Measurements from ENCODE around the gene CUBN. TPM values are rescaled to one million over a fixed set of nuclear protein-coding genes. Genes with fewer than 3 reads are reported as not detected.

CUBN gene
- total RNA-seq, 1 experiment from 2014 or later = 1.3 TPM

DNA sequence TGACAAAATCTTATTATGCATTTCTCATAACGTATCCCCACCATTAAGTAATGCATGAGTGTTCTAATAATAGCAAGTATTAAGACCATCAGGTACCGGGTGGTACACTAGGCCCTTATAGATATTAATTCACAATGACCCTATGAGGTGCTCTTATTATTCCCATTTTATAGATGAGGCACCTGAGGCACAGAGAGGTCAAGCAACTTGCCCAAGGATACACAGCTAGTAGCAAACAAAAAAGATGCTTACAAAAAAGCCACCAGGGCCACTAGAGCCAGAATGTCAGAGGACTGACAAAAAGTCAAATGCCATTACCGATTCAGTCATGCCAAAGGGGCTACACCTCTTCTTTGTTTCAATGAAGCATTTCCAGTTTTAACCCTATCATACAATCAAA is 318.3 kb downstream of the CUBN start:
- TF ChIP-seq TCF7L2 (IDR thresholded peaks at IDR 0.05; ENCODE audit: low read depth, low read length) (no peak), POLR2AphosphoS5 (IDR thresholded peaks at IDR 0.05; ENCODE audit: low read depth, low read length) (no peak), SIN3A (IDR thresholded peaks at IDR 0.05; ENCODE audit: borderline replicate concordance, insufficient read depth, low read depth, low read length) (no peak)
- TF ChIP-seq, protein P1, sequence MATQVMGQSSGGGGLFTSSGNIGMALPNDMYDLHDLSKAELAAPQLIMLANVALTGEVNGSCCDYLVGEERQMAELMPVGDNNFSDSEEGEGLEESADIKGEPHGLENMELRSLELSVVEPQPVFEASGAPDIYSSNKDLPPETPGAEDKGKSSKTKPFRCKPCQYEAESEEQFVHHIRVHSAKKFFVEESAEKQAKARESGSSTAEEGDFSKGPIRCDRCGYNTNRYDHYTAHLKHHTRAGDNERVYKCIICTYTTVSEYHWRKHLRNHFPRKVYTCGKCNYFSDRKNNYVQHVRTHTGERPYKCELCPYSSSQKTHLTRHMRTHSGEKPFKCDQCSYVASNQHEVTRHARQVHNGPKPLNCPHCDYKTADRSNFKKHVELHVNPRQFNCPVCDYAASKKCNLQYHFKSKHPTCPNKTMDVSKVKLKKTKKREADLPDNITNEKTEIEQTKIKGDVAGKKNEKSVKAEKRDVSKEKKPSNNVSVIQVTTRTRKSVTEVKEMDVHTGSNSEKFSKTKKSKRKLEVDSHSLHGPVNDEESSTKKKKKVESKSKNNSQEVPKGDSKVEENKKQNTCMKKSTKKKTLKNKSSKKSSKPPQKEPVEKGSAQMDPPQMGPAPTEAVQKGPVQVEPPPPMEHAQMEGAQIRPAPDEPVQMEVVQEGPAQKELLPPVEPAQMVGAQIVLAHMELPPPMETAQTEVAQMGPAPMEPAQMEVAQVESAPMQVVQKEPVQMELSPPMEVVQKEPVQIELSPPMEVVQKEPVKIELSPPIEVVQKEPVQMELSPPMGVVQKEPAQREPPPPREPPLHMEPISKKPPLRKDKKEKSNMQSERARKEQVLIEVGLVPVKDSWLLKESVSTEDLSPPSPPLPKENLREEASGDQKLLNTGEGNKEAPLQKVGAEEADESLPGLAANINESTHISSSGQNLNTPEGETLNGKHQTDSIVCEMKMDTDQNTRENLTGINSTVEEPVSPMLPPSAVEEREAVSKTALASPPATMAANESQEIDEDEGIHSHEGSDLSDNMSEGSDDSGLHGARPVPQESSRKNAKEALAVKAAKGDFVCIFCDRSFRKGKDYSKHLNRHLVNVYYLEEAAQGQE (IDR thresholded peaks at IDR 0.05; ENCODE audit: insufficient read depth in 1 of 2, low read depth in 2 of 2, low read length in 1 of 2) = no peak
- TF ChIP-seq, protein P2, sequence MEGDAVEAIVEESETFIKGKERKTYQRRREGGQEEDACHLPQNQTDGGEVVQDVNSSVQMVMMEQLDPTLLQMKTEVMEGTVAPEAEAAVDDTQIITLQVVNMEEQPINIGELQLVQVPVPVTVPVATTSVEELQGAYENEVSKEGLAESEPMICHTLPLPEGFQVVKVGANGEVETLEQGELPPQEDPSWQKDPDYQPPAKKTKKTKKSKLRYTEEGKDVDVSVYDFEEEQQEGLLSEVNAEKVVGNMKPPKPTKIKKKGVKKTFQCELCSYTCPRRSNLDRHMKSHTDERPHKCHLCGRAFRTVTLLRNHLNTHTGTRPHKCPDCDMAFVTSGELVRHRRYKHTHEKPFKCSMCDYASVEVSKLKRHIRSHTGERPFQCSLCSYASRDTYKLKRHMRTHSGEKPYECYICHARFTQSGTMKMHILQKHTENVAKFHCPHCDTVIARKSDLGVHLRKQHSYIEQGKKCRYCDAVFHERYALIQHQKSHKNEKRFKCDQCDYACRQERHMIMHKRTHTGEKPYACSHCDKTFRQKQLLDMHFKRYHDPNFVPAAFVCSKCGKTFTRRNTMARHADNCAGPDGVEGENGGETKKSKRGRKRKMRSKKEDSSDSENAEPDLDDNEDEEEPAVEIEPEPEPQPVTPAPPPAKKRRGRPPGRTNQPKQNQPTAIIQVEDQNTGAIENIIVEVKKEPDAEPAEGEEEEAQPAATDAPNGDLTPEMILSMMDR (IDR thresholded peaks at IDR 0.05) = no peak
- BruUV-seq (replicated peaks) = no TSS peak
- Histone ChIP-seq H3K4me3 (ENCODE audit: low read depth in 2 of 2, low read length in 2 of 2) (no peak overlapping the region), H3K9me3 (ENCODE audit: control insufficient read depth, insufficient read depth, low read depth, low read length) (no peaks in the 10 kb centered on the region), H3K4me1 (ENCODE audit: control insufficient read depth, insufficient read depth, low read length) (peaks cover 6% of the 10 kb centered on the region; the same call in 1 of the 2 replicates), H3K36me3 (ENCODE audit: control insufficient read depth, insufficient read depth, low read length) (no peaks in the 10 kb centered on the region), H3K27me3 (ENCODE audit: control insufficient read depth, insufficient read depth, low read length) (no peaks in the 10 kb centered on the region), H3K27ac (ENCODE audit: low read length) (no peak overlapping the region)
- DNase-seq (ENCODE audit: low read depth, low spot score) (no peak), ATAC-seq (no peak)
- in situ Hi-C loops (cut with HindIII; ENCODE audit: low pct_unique_long_range_greater_than_20kb, low sequenced_read_pairs) = no loop called here
- POLR2A ChIA-PET = no interaction called here
- CTCF ChIA-PET = no interaction called here
- intact Hi-C loops (cut with micrococcal nuclease; ENCODE audit: unreplicated experiment) = no loop called here

DNA sequence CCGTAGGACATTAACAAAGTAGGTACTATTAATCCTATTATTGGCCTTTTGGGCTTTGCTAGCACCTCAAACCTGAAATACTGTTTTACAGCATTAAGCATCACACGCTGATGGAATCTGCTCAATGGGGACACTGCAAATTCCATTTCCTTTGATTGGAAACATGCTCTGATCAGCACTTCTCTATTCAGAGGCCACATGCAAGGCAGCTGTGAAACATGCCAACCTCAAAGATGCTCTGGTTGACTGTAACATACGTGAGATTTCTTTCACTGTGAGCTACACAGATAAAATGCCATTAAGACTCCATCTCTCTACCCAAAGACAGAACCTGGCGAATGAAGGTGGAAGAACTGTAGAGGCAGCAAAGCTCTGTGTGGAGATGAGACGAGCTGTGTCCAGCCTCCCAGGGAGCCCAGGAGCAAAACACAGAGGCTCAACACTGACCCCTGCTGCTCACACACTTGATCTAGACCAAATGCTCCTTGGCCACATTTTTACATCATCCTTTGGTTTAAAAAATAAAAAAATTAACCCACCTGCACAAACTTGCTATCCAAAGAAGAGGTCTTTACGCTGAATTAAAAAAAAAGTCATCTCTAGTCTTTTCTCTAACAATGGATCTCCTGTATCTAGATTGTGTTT is 320.4 kb downstream of the CUBN start:
- Histone ChIP-seq H3K27ac (ENCODE audit: low read length) (no peak overlapping the region), H3K4me3 (ENCODE audit: low read depth in 2 of 2, low read length in 2 of 2) (no peak overlapping the region), H3K9me3 (ENCODE audit: control insufficient read depth, insufficient read depth, low read depth, low read length) (no peaks in the 10 kb centered on the region), H3K27me3 (ENCODE audit: control insufficient read depth, insufficient read depth, low read length) (no peaks in the 10 kb centered on the region), H3K36me3 (ENCODE audit: control insufficient read depth, insufficient read depth, low read length) (no peaks in the 10 kb centered on the region), H3K4me1 (ENCODE audit: control insufficient read depth, insufficient read depth, low read length) (no peaks in the 10 kb centered on the region)
- no TSS peak for BruUV-seq (replicated peaks)
- in situ Hi-C loops (cut with HindIII; ENCODE audit: low pct_unique_long_range_greater_than_20kb, low sequenced_read_pairs) (no loop called here), intact Hi-C loops (cut with micrococcal nuclease; ENCODE audit: unreplicated experiment) (loop anchor here (10.0 kb wide), 1 partner anchor 904 kb away; no protein-coding TSS in a partner anchor)
- TF ChIP-seq, protein P2 (IDR thresholded peaks at IDR 0.05) = peak; percentile 70
- TF ChIP-seq, protein P1 (IDR thresholded peaks at IDR 0.05; ENCODE audit: insufficient read depth in 1 of 2, low read depth in 2 of 2, low read length in 1 of 2) = no peak
- no peak for TF ChIP-seq POLR2AphosphoS5 (IDR thresholded peaks at IDR 0.05; ENCODE audit: low read depth, low read length)
- TF ChIP-seq TCF7L2 (IDR thresholded peaks at IDR 0.05; ENCODE audit: low read depth, low read length) = no peak
- TF ChIP-seq SIN3A (IDR thresholded peaks at IDR 0.05; ENCODE audit: borderline replicate concordance, insufficient read depth, low read depth, low read length) = no peak
- ATAC-seq (peak; percentile 85), DNase-seq (ENCODE audit: low read depth, low spot score) (no peak)
- ChIA-PET CTCF (no interaction called here), POLR2A (no interaction called here)

Data from Panc1 (cell line).